Measurements from ENCODE around the gene DENND1C. TPM values are rescaled to one million over a fixed set of nuclear protein-coding genes. Genes with fewer than 3 reads are reported as not detected.
A peak's percentile ranks its signal among the peaks of the same experiment; 100 is the strongest.

The DENND1C gene
- total RNA-seq (2014; rRNA removed; shearing (Covaris generic)) (2.8 and 3.1 TPM in 2 replicates), polyA plus RNA-seq (2016; fragmentation: Nextera tagmentation; extraction: Ambion mirVana) (6.1 and 6.3 TPM in 2 replicates)
- long read RNA-seq, partial matches to known transcripts, result 0 of 1 reads
- long read RNA-seq, other reads (novel, unspliced or antisense), result 1 of 1 reads

DNA sequence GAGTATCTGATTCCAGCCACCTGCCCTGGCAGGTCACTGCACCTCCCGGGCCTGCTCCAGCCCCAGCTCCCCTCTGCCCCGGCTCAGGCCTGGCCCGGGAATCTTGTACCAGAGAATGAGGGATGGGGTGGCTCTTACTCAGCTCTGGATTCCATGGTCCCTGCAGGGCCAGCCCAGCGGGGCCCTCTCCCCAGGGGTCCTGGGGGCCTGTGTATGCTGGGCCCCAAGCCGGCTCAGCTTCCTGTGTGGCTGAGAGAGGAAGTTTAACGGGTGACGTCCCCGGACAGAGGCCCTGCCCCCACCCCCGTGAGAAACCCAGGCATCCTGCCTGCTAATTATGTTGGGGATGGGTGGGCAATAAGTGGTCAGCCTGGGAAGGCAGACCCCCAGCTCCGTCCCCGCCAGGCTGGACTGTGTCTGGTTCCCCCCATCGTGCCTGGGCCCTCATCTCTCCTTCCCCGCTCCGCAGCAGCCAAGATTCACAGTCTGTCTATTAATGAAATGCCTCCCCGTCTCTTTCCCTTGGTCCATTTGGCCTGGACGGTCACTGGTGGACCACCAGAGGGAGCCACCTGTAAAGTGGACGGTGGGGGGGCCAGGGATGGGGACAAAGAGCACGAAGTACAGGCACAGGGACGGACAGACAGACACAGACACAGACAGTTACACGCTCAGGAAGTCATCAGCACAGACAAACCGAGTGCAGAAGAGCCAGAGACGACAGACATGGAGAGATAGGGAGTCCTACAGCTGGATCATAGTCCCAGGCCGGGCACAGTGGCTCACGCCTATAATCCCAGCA, at the start of gene DENND1C:
TSS of gene DENND1C (minus strand) at position 247 of the 802 bp plus-strand sequence. CDS start at position 155, 92 bp downstream.
- no peaks in the 10 kb centered on the region; the same call in 2 of the 3 replicates for H3K9me3 Mint-ChIP-seq

More for the DNA sequence above, at the start of gene DENND1C:
- Histone ChIP-seq H3K27ac (ENCODE audit: low read depth) (no peak within 1 kb of the TSS), H3K9me2 (ENCODE audit: insufficient read depth) (no peaks in the 10 kb centered on the region), H3K79me2 (replicated peaks; ENCODE audit: insufficient read depth) (no peaks in the 10 kb centered on the region), H3K36me3 (ENCODE audit: insufficient read depth) (no peaks in the 10 kb centered on the region), H3K4me3 (no peak within 1 kb of the TSS), H3K4me1 (ENCODE audit: insufficient read depth) (peaks cover 7% of the 10 kb centered on the region), H3K27me3 (ENCODE audit: insufficient read depth) (no peaks in the 10 kb centered on the region), H3F3A (replicated peaks; ENCODE audit: low read depth) (no peaks in the 10 kb centered on the region), H4K20me1 (replicated peaks; ENCODE audit: insufficient read depth) (no peaks in the 10 kb centered on the region), H3K4me2 (peak within 1 kb of the TSS; percentile 38; the same call in 1 of the 2 replicates), H2AFZ (peak within 1 kb of the TSS; percentile 89; the same call in 1 of the 2 replicates)
- H3K4me3 Mint-ChIP-seq, result no peak within 1 kb of the TSS
- peaks cover 12% of the 10 kb centered on the region; the same call in 2 of the 3 replicates for H3K4me1 Mint-ChIP-seq
- H3K36me3 Mint-ChIP-seq (ENCODE audit: low read depth), result no peaks in the 10 kb centered on the region
- TF ChIP-seq ZNF331 (CRISPR knock-in tag; IDR thresholded peaks at IDR 0.05; ENCODE audit: low read depth), result no peak
- TF ChIP-seq CTCF (conservative IDR thresholded peaks at IDR 0.05; ENCODE audit: low read depth in 2 of 2), result peak; percentile 77 to 82
- TF ChIP-seq STAT1 (IDR thresholded peaks at IDR 0.05; ENCODE audit: unreplicated experiment), result no peak
- TF ChIP-seq JUNB (IDR thresholded peaks at IDR 0.05; ENCODE audit: unreplicated experiment), result no peak
- TF ChIP-seq CREB1 (CRISPR knock-in tag; IDR thresholded peaks at IDR 0.05; ENCODE audit: low read depth), result no peak
- no peak for TF ChIP-seq NANOG (IDR thresholded peaks at IDR 0.05; ENCODE audit: borderline replicate concordance)
- TF ChIP-seq ETS1 (IDR thresholded peaks at IDR 0.05), result no peak
- no peak within 1 kb of the TSS for H3K27ac Mint-ChIP-seq
- peaks cover 7% of the 10 kb centered on the region for H3K27me3 Mint-ChIP-seq (ENCODE audit: insufficient read depth, low read depth, poor library complexity)
- DNase-seq (ENCODE audit: low spot score), result peak; percentile 74
- peak; percentile 62 for ATAC-seq
